Fibroblast of villous mesenchyme (primary cell): ENCODE measurements around the gene RPRD1A. TPM values are rescaled to one million over a fixed set of nuclear protein-coding genes. Genes with fewer than 3 reads are reported as not detected.
"Not testable (repeated sequence)": the region's sequence is repeated elsewhere in the genome, so short reads cannot be mapped to it uniquely, and the experiment has no call there.

Experiments
- DNase-seq: peaks from one replicate; pipeline ENCODE4 v3.0.0-alpha.2; 2010; ENCODE audit warnings: low read depth
- H3K4me3 ChIP-seq: 2 replicates; pipeline ENCODE4 v1.5.1; 2011; ENCODE audit warnings: low read depth, mild to moderate bottlenecking, low read length
- total RNA-seq: library from RNA; depleted of rRNA; stranded (reverse); fragments of >200 nt; gene quantifications from 2 replicates; pipeline ENCODE4 v1.2.3, GENCODE V29; 2012
- TF ChIP-seq, protein P1 (sequence below): IDR thresholded peaks from 2 replicates; pipeline ENCODE4 v1.5.1; 2012; ENCODE audit warnings: low read depth, mild to moderate bottlenecking, low read length; ENCODE audit not compliant: insufficient read depth

The RPRD1A gene
- total RNA-seq, 1 donor: 70.4 TPM

DNA sequence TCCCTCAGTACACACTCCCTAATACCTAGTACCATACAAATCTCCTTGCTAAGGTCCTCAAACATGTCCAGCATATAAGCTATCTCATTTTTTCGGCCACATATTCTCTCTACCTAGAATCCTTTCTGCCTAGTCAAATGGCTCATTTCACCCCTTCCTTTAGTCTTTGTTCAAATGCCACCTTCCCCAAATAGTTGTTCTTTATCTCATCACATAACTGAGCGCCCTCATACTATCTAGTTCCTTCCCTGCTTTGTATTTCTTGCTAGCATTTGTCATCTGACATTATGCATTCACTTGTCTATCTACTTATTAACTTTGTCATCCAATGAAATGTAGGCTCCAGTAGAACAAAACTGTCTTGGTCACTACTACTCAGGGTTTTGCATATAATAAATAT, 35.5 kb downstream of the RPRD1A start:
- no peak overlapping the region for H3K4me3 ChIP-seq
- DNase-seq: no peak
- TF ChIP-seq, protein P1, sequence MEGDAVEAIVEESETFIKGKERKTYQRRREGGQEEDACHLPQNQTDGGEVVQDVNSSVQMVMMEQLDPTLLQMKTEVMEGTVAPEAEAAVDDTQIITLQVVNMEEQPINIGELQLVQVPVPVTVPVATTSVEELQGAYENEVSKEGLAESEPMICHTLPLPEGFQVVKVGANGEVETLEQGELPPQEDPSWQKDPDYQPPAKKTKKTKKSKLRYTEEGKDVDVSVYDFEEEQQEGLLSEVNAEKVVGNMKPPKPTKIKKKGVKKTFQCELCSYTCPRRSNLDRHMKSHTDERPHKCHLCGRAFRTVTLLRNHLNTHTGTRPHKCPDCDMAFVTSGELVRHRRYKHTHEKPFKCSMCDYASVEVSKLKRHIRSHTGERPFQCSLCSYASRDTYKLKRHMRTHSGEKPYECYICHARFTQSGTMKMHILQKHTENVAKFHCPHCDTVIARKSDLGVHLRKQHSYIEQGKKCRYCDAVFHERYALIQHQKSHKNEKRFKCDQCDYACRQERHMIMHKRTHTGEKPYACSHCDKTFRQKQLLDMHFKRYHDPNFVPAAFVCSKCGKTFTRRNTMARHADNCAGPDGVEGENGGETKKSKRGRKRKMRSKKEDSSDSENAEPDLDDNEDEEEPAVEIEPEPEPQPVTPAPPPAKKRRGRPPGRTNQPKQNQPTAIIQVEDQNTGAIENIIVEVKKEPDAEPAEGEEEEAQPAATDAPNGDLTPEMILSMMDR: no peak

DNA sequence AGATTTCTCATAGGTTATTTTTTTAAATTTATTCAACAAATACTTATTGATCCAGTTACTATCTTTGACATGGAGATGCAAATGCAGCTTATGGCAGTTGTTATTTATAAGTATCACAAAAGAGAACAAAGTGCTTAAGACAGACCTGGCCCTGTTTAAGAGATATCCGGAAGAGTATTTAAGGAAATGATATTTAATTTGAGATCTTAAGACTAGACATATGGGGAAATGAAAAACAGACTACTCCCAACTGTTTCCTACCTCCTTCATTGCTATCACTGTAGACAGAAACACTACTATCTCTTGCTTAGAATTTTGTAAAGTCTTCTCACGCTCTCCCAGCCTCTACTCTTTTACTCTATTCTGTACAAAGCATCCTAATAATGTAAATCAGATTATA, 36.0 kb downstream of the RPRD1A start:
- TF ChIP-seq, protein P1: no peak
- H3K4me3 ChIP-seq: no peak overlapping the region

DNA sequence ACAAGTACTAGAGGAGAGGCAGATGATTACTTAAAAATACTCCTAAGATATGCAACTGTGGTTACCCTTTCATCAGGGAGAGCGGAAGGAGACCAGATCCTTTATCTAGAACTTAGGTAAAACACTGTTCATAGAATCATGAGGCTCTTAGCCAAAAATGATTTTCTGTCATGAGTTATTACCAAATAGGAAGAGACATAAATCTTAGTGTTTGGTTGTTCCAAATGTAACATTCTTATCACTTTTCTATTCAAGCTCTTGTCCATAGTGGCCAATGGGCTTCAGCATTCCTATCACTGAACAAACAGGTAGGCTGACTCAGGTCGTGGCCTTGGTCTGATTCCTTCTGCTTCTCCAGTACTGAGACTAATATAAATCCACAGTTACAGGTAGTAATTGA, 38.5 kb downstream of the RPRD1A start:
- no peak overlapping the region for H3K4me3 ChIP-seq
- no peak for DNase-seq
- TF ChIP-seq, protein P1: no peak

More for the DNA sequence above, 36.0 kb downstream of the RPRD1A start:
- DNase-seq: no peak

DNA sequence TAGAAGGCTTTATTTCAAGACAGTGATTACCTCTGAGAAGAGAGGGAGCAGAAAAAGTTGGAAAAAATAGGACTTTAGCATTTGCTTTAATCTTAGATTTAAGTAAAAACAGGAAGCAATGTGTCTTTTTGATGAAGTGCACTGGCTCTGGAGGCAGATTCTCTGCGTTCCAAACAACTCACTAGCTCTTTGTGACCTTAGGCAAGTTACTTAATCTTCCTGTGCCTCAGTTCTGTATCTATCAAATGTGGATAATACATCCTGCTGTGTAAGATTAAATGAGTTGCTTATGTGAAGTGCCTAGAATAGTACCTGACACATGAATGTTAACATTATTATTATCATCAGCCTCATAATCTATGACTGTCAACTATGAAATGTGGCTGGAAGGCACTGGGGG, 42.3 kb downstream of the RPRD1A start:
- no peak overlapping the region for H3K4me3 ChIP-seq
- TF ChIP-seq, protein P1: no peak
- DNase-seq: peak; percentile 77

DNA sequence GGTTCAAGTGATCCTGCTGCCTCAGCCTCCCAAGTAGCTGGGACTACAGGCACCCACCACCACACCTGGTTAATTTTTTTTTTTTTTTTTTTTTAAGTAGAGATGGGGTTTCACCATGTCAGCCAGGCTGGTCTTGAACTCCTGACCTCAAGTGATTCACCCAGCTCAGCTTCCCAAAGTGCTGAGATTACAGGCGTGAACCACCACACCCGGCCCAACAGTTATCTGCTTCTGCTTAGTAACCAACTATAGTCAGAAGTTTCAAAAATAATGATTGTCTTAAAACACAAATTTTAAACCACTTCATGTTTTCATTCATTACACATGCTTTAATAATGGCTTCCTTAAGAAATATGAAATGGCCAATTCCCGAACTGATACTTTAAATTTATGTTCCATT, 43.1 kb downstream of the RPRD1A start:
- H3K4me3 ChIP-seq, DNase-seq: not testable (repeated sequence)

DNA sequence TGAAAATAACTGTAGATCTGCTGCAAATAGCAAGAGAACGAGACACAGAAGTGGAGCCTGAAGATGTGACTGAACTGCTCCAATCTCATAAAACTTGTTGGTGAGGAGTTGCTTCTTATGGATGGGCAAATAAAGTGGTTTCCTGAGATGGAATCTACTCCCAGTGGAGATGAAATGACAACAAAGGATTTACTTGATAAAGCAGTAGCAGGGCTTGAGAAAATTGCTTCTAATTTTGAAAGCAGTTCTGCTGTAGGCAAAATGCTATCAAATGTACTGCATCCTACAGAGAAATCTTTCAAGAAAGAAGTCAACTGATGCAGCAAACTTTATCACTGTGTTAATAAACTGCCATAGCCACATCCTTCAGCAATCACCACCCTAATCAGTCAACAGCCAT, 44.0 kb downstream of the RPRD1A start:
- no peak for DNase-seq
- TF ChIP-seq, protein P1: no peak
- no peak overlapping the region for H3K4me3 ChIP-seq

DNA sequence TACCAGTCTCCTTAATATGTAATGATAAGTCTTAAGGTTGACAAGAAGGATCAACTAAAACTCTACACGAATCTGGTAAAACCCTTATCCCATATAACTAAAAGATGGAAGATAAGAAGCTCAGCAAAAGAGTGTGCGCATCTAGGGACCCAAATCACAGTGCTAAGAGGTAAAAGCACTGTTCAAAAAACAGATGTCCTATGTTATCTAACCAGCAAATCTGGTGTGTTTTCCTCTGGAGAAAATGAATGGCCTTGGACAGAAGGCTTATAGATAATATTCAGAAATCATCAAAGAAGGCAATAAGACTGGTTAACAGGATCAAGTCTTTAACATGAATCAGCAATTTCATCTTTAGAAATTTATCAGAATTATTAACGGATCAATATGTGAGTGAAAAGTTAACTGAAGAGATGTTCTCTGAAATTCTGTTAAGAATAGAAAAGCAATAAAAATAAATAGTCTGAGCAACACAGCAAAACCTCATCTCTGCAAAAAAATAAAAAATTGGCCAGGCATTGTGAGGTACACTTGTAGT, 47.1 kb downstream of the RPRD1A start:
- TF ChIP-seq, protein P1: no peak
- H3K4me3 ChIP-seq: no peak overlapping the region
- no peak for DNase-seq
